AG09309 (cell line): ENCODE results near the gene EP400.

Experiments
- DNase-seq: peaks from one replicate; pipeline ENCODE4 v3.0.0-alpha.2; 2010; ENCODE audit warnings: low read depth
- H3K4me3 ChIP-seq: 2 replicates; pipeline ENCODE4 v1.5.1; 2011; ENCODE audit warnings: mild to moderate bottlenecking, low read depth, low read length, moderate library complexity; ENCODE audit not compliant: control insufficient read depth
- CTCF ChIP-seq: IDR thresholded peaks from 2 replicates; pipeline ENCODE4 v1.5.1; 2011; ENCODE audit warnings: mild to moderate bottlenecking, low read depth, low read length, inconsistent platforms; ENCODE audit not compliant: insufficient read depth, control insufficient read depth; ENCODE audit errors: missing control alignments

EP400 gene

GRCh38 chr12:132114667-132115066, 164.9 kb downstream of the EP400 start:
- no peak overlapping the region for H3K4me3 ChIP-seq
- DNase-seq, result no peak
- no peak for TF ChIP-seq CTCF

GRCh38 chr12:132115500-132115899, 165.8 kb downstream of the EP400 start:
- no peak overlapping the region for H3K4me3 ChIP-seq
- no peak for DNase-seq
- TF ChIP-seq CTCF, result no peak

GRCh38 chr12:132116709-132117557, 167.2 kb downstream of the EP400 start:
- no peak overlapping the region for H3K4me3 ChIP-seq
- TF ChIP-seq CTCF, result no peak
- DNase-seq, result no peak

GRCh38 chr12:132117558-132117875, 167.8 kb downstream of the EP400 start:
- no peak for DNase-seq
- TF ChIP-seq CTCF, result no peak

GRCh38 chr12:132118876-132119275, 169.1 kb downstream of the EP400 start:
- TF ChIP-seq CTCF, result no peak
- no peak for DNase-seq
- H3K4me3 ChIP-seq, result no peak overlapping the region

More at GRCh38 chr12:132117558-132117875, 167.8 kb downstream of the EP400 start:
- H3K4me3 ChIP-seq, result no peak overlapping the region

- TF ChIP-seq CTCF, result no peak
- H3K4me3 ChIP-seq, result no peak overlapping the region
- DNase-seq, result no peak
These were observed 171.5 kb downstream of the EP400 start for GRCh38 chr12:132121283-132121682.
